HEK293 (cell line): ENCODE data around the gene MYL6B.

ENCODE experiments used
- SCRT1 ChIP-seq: fragments of 450-650 bp; formaldehyde crosslinking; IDR thresholded peaks from 2 replicates; pipeline ENCODE4 v1.5.1; 2016; ENCODE audit warnings: missing biosample characterization, missing genetic modification characterization, borderline replicate concordance
- ZNF140 ChIP-seq: fragments of 450-650 bp; formaldehyde crosslinking; IDR thresholded peaks from 2 replicates; pipeline ENCODE4 v1.5.1; 2016; ENCODE audit warnings: missing biosample characterization, missing genetic modification characterization
- ZNF558 ChIP-seq: fragments of 450-650 bp; formaldehyde crosslinking; IDR thresholded peaks from 2 replicates; pipeline ENCODE4 v1.5.1; 2016; ENCODE audit warnings: missing biosample characterization, missing genetic modification characterization
- ZXDB ChIP-seq: fragments of 450-650 bp; formaldehyde crosslinking; IDR thresholded peaks from 2 replicates; pipeline ENCODE4 v1.5.1; 2016; ENCODE audit warnings: missing biosample characterization, missing genetic modification characterization

The MYL6B gene

DNA sequence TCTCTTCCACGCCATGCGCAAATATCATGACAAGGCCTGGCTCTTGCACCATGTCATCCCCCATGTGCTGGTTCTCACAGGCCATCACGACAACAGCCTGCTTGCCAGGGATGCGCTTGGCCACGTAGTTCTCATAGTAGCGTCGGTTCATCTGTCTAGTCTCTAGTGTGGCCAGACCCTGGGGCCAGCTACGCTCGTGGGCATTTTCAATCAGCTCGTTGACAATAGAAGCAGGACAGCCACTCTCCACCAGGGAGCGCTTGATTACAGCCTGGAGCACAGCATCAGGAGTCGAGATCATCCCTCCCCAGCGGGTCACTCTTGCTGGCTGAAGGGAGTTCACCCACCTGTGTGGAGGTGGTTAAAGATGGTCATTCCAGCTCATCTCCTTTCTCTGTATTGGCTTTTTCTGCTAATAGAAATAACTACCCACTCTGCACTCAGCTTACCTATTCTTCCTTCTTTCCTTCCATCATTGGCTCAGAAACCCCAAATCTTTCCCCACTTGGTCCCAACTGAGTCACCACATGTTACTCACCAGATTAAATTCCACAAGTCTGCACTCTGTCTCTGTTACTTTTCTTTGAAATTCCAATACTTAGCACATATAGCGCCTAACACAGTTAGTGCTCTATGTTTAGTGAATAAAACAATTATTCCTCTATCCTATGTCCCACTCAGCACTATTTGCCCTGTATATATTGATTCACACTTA, 54.2 kb downstream of the MYL6B start (continued):
- TF ChIP-seq ZXDB (tag by site-specific recombination) (peak; percentile 36; the same call in 1 of the 2 replicates), SCRT1 (tag by site-specific recombination) (0 out of 2 replicates have a peak, but pooled peaks have one; percentile 20), ZNF558 (tag by site-specific recombination) (no peak), ZNF140 (tag by site-specific recombination) (no peak)
